ENCODE results near the gene CLCNKB. TPM values are rescaled to one million over a fixed set of nuclear protein-coding genes. Genes with fewer than 3 reads are reported as not detected.

CLCNKB gene
- total RNA-seq, 1 donor from 2014 or later = 0.97 TPM

- Histone ChIP-seq H3K4me2 (no peak overlapping the region), H3K9me3 (ENCODE audit: low read depth) (no peaks in the 10 kb centered on the region), H3K27ac (no peak overlapping the region), H3F3A (ENCODE audit: low read depth) (no peaks in the 10 kb centered on the region), H4K20me1 (ENCODE audit: low read depth) (no peaks in the 10 kb centered on the region), H2AFZ (replicated peaks) (no peak overlapping the region), H3K79me2 (ENCODE audit: low read depth) (no peaks in the 10 kb centered on the region), H3K4me3 (no peak overlapping the region), H3K36me3 (no peaks in the 10 kb centered on the region), H3K9ac (no peak overlapping the region), H3K4me1 (peaks cover 6% of the 10 kb centered on the region), H3K27me3 (peaks cover 16% of the 10 kb centered on the region)
- no peak for DNase-seq (ENCODE audit: low spot score)
- Mint-ChIP-seq H3K36me3 (no peaks in the 10 kb centered on the region), H3K27ac (no peak overlapping the region), H3K27me3 (ENCODE audit: insufficient read depth, low read depth) (peaks cover 17% of the 10 kb centered on the region), H3K4me1 (peaks cover 29% of the 10 kb centered on the region), H3K9me3 (no peaks in the 10 kb centered on the region), H3K4me3 (no peak overlapping the region)
- no peak for TF ChIP-seq EZH2 (IDR thresholded peaks at IDR 0.05)
- no peak for TF ChIP-seq EZH2phosphoT487 (IDR thresholded peaks at IDR 0.05)
- TF ChIP-seq CTCF (IDR thresholded peaks at IDR 0.05) = no peak
Measured at GRCh38 chr1:16080422-16081150, 37.0 kb downstream of the CLCNKB start.

GRCh38 chr1:16081636-16082035, 38.1 kb downstream of the CLCNKB start:
- Mint-ChIP-seq H3K27ac (peak overlapping the region; percentile 63), H3K27me3 (ENCODE audit: insufficient read depth, low read depth) (peaks cover 16% of the 10 kb centered on the region), H3K4me3 (no peak overlapping the region), H3K36me3 (no peaks in the 10 kb centered on the region), H3K4me1 (peaks cover 22% of the 10 kb centered on the region), H3K9me3 (no peaks in the 10 kb centered on the region)
- TF ChIP-seq EZH2phosphoT487 (IDR thresholded peaks at IDR 0.05) = no peak
- no peak for TF ChIP-seq CTCF (IDR thresholded peaks at IDR 0.05)
- no peak for TF ChIP-seq EZH2 (IDR thresholded peaks at IDR 0.05)
- H3F3A ChIP-seq (ENCODE audit: low read depth) = no peaks in the 10 kb centered on the region
- H3K27ac ChIP-seq = no peak overlapping the region
- H3K79me2 ChIP-seq (ENCODE audit: low read depth) = no peaks in the 10 kb centered on the region
- no peak overlapping the region for H3K9ac ChIP-seq
- H3K4me1 ChIP-seq = peaks cover 6% of the 10 kb centered on the region
- H4K20me1 ChIP-seq (ENCODE audit: low read depth) = no peaks in the 10 kb centered on the region
- H3K27me3 ChIP-seq = peaks cover 5% of the 10 kb centered on the region
- no peaks in the 10 kb centered on the region for H3K36me3 ChIP-seq
- no peak for DNase-seq (ENCODE audit: low spot score)
- no peak overlapping the region for H3K4me2 ChIP-seq
- no peak overlapping the region for H3K4me3 ChIP-seq
- H3K9me3 ChIP-seq (ENCODE audit: low read depth) = no peaks in the 10 kb centered on the region
- H2AFZ ChIP-seq (replicated peaks) = no peak overlapping the region

GRCh38 chr1:16082283-16083038, 38.9 kb downstream of the CLCNKB start:
- H3K4me1 ChIP-seq = peaks cover 6% of the 10 kb centered on the region
- H2AFZ ChIP-seq (replicated peaks) = no peak overlapping the region
- no peak overlapping the region for H3K4me3 ChIP-seq
- no peaks in the 10 kb centered on the region for H3F3A ChIP-seq (ENCODE audit: low read depth)
- Mint-ChIP-seq H3K4me1 (peaks cover 17% of the 10 kb centered on the region), H3K27me3 (ENCODE audit: insufficient read depth, low read depth) (peaks cover 14% of the 10 kb centered on the region), H3K9me3 (no peaks in the 10 kb centered on the region), H3K36me3 (no peaks in the 10 kb centered on the region), H3K27ac (peak overlapping the region; percentile 91), H3K4me3 (peak overlapping the region; percentile 64)
- H3K27ac ChIP-seq = no peak overlapping the region
- no peak overlapping the region for H3K4me2 ChIP-seq
- H3K9ac ChIP-seq = no peak overlapping the region
- no peaks in the 10 kb centered on the region for H4K20me1 ChIP-seq (ENCODE audit: low read depth)
- no peaks in the 10 kb centered on the region for H3K79me2 ChIP-seq (ENCODE audit: low read depth)
- TF ChIP-seq EZH2 (IDR thresholded peaks at IDR 0.05) (no peak), CTCF (IDR thresholded peaks at IDR 0.05) (peak; percentile 92)
- no peaks in the 10 kb centered on the region for H3K36me3 ChIP-seq
- no peaks in the 10 kb centered on the region for H3K27me3 ChIP-seq
- DNase-seq (ENCODE audit: low spot score) = peak; percentile 84
- no peaks in the 10 kb centered on the region for H3K9me3 ChIP-seq (ENCODE audit: low read depth)
